Kidney glomerular epithelial cell (primary cell): ENCODE results near the gene C17orf75.
"Not testable (repeated sequence)": the region's sequence is repeated elsewhere in the genome, so short reads cannot be mapped to it uniquely, and the experiment has no call there.

Source experiments
- DNase-seq: peaks from one replicate; lab custom pipeline; 2025; lab: John Stamatoyannopoulos, UW

The C17orf75 gene

DNA sequence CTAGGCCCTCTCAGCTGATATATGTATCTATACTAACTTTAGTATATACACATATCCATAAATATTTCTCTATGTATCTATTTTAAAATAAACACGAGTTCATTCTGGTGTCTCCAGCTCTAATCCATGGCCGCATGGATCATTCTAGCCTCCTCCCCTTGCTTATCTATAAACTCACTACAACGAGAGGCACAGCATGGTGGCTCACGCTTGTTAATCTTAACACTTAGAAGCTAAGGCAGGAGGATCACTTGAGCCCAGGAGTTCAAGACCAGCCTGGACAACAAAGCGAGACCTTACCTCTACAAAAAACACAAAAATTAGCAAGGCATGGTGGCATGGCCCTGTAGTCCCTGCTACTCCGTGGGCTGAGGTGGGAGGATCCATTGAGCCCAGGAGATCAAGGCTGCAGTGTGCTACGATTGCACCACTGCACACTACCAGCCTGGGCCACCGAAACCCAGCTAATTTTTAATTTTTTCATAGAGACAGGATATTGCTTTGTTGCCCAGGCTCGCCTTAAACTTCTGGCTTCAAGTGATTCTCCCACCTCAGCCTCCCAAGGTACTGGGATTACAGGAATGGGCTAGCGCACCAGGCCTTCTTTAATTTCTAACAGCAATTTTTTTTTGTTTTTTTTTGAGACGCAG is 4.1 kb upstream of the C17orf75 start:
- no peak for DNase-seq

DNA sequence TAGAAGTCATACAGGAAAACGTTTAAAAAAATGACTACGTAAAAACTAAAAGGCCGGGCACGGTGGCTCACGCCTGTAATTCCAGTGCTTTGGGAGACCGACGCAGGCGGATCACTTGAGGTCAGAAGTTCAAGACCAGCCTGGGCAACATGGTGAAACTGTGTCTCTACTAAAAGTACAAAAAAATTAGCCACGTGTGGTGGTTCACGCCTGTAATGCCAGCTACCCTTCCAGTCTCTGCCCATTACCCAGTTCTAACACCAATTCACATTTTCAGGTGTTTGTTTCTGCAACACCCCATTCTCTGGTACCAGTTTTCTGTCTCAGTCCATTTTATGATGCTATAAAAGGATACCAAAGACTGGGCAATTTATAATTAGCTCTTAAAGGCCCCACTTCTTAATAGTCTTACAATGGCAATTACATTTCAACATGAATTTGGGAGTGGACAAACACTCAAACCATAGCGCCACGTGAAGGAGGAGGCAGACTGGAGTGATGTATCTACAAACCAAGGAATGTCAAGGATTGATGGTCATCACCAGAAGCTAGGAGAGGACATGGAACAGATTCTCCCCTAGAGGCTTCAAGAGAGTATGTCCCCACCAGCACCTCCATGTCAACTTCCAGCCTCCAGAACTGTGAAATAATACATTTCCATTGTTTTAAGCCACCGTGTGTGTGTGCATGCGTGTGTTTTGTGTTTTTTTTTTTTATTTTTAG is 791 bp upstream of the C17orf75 start:
- no peak for DNase-seq

DNA sequence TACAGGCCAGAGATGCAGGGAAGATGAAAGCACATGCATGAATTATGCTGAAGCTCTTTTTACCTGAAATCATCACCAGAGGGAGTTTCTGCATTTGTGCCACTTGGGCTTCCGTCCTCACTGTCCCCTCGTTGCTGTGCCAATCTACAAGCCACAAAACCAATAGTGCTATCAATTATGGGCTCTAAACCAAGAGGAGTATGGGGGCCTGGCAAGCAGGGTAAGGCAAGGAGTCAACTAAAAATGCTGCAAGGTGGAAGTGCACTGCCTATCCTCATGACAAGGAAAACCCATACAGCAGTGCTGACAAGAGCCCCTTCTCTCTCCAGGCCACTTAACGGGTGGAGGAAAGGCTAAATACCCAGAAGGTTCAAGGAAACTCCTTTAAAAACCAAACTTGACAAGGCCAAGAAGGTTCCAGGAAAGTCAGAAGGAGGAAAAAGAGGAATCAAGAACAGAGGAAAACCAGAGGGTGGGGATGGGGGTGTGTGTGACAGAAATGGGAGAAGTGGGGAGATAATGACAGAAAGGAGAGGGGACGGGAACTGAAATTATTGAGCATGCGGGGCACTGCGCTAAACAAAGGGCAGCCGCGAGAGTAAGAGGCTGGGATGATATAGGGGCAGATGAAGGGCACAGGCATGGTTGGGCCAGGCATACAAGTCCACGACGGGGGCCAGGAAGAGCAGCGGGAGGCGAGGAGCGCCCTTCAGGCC is 674 bp downstream of the C17orf75 start:
- DNase-seq, result peak; percentile 20

DNA sequence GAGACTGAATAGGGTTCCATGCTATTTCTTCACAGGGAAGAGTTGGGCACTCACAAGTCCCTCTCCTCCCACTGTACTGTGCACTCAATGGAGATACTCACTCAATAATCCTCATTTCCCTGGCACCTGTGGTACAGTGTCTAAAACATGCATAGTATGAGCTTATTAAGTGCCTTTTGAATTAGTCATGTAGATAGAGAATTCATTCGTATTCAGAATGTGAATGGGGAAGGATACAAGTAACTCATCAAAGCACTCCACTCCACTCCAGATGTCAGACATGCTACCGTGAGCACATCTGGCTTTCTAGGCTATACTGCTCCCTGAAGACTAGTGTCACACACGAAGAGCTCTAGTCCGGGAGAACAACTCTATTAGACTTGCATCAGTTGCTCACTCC is 6.3 kb downstream of the C17orf75 start:
- DNase-seq, result peak; percentile 45

DNA sequence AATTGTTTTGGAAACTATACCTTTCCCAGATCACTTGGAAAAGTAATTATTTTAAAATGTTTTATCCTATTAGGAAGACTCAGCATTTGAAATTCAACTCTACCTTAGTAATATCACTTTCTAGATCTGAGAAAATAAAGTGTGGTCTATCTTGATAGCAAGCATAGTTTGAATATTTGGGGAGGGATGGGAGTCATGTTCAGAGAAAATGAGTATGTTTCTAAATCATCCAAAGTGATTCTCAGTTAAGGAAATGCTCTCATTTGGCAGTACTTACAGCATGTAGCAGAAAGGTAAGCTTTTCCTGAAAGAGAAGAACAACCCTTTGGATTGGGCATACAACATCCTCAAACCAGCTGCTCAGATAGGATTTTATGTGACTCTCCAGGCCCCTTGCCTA is 6.9 kb downstream of the C17orf75 start:
- no peak for DNase-seq

DNA sequence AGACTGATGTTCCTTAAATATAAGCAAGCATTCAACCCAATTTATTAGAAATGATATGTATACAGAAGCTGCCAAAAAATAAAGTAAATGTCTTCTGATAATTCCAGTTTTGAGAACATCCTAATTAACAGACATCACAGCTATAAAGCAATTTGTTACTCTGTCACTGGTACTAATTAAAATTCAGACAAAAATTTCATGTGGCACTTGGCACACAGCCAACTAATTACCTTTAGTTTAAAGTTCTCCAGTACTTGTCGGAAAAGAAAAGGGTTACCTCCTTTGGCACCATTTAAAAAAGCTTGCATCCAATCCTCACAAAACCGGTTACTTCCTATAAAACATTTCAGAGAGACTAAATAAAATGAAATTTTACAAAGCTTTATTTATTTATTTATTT is 8.8 kb downstream of the C17orf75 start:
- no peak for DNase-seq

DNA sequence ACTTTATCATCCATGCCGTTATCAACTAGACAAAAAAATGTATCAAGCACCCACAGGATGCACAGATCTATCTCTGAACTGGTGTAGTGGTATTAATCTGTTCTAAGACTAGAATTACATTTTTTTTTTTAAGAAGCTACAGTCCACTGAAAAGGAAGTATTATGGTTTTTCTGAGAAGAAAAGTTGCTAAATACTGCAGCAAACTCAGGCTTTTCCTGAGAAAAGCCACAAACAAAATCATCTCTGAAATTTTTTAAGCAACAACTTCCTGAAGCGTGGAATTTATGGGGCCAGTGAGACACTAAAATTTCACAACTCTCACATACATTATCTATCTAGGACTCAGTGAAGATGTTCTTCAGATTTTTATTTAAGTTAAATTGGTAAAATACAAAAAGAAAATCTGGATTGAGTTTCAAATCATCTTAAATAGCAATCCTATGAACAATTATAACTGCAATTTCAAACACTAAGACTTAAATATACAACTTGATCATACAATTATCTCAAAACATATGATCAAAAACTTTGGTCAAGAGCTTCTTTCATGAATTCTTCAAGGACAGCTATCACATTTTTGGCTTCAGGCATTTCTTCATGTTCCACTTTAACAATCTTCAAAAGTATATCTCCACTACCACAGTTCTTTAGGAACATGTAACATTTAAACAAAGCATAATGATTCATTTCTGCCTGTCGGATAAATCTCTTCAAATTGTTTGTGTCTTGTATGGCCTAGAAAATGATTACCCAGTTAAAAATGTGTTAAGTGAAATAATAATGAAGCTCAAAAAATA is 10.5 kb downstream of the C17orf75 start:
- DNase-seq, result no peak

DNA sequence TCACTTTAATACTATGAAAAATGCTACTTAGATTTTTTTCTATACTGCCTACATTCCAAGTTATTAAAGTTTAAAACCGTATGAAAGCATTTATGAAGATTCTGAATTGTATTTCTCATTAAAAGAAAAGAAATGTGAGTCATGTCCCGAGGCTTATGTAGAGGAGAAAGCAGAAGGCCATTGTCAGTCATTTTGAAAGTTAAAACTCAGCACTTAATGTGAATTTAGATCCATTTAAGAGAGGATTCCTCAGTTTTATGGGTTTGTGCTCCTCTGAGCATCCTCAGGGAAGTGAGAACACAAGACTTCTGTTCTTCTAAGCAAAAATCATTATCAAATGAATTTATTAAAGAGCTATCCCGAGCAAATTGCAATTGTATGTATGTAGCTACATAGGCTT is 11.8 kb downstream of the C17orf75 start:
- DNase-seq, result no peak

DNA sequence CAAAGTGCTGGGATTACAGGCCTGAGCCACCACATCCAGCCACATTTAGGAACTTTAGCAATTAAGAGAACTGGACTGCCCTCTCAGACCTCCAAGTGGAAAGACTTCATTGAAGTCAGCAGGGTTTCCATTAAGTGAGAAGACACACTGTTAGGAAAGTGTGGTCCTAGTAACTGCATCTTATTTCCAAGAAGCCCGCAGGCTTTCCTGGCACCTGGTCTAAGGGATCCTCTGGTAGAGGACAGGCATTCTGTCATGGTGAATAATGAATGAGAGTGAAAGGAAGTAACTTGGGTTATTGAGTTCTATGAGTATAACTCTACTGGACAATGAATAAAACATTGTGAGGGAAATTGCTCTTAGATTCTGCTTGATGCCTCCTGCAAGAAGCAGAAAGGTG is 14.1 kb downstream of the C17orf75 start:
- no peak for DNase-seq

DNA sequence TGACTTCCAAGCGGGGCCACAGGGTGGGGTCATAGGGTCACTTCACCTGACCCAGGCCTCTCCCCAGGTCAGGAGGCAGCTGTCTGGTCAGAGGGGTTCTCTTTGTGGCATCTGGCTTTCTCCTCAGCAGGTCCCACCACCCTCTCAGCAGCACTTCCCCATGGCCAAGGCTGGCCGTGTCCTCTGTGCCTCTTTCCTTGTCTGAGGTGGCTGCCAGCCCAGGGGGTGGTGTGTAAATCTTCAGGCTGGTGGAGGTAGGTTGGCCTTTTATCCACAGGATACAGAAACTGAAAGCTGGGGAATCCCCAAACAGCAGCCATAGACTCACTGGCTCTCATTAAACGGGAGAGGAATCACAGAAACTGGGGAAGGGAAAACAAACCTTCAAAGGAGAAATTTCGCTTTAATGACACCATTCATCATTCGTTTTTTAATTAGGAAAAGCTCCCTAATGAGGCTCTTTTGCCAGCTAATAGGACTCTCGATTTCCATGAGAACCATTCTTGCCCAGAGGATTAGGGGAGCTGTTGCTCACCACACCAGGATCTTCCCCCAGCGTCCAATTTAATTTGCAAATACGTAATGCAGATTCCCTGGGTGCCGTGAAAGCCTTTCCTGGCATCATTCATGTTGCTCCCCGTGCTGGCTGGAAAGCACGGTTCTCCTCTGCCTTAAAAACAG is 18.0 kb downstream of the C17orf75 start:
- peak; percentile 53 for DNase-seq

DNA sequence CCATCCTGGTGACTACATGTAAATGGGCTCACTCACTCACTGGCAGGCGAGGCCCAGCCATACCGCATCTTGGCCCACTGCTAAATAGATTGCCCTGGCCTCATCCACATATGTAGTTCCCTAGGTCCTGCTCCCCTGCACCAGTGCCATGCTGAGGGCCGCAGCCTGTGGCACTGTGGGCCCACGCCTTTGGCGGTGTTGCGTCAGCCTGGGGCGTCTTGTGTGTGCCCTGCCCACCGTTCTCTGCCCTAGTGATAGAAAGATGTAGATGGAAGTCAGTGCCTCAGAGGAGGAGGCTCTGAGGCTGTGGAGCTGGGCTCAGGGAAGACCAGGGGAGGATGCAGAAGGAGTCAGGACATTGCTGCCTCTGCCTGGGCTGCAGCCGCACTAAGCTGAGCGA is 18.9 kb downstream of the C17orf75 start:
- no peak for DNase-seq

DNA sequence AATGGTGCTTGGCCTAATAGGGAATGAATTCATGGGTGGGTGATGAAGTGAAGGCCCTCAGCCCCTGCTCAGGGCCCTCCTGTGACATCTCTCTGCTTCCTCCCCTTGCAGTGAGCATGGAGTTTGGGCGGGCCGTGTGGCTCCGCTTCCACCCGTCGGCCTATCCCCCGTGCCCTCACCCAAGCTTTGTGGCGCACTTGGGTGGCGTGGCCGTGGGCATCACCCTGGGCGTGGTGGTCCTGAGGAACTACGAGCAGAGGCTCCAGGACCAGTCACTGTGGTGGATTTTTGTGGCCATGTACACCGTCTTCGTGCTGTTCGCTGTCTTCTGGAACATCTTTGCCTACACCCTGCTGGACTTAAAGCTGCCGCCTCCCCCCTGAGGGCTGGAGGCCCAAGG is 21.1 kb downstream of the C17orf75 start:
- no peak for DNase-seq

DNA sequence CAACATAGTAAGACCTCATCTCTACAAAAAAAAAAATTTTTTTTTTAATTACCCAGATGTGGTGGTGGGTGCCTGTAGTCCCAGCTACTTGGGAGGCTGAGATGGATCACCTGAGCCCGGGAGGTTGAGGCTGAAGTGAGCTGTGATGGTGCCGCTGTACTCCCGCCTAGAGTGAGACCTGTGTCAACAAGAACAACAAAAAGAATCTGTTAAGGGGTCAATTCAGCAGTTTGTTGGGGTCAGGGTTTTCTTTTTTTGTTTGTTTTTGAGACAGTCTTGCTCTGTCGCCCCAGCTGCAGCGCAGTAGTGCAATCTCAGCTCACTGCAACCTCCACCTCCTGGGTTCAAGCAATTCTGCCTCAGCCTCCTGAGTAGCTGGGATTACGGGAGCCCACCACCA is 21.9 kb downstream of the C17orf75 start:
- DNase-seq, result not testable (repeated sequence)

DNA sequence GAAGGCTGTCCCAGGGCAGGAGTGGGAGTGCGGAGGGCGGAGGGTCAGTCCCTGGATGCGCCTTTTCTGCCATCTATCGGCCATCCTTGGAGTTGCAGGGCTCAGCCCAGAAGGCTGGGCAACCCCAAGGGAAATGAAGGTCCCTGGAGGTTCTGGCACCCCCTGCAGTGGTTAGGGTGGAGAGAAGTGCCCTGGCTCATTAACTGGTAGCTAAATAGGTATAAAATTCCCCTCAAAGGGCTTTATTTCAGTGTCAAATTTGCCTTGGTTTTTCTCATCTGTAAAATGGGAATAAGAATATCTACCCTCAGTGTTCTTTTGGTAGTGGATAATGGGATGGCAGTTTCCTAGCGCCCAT is 22.4 kb downstream of the C17orf75 start:
- DNase-seq, result peak; percentile 45

DNA sequence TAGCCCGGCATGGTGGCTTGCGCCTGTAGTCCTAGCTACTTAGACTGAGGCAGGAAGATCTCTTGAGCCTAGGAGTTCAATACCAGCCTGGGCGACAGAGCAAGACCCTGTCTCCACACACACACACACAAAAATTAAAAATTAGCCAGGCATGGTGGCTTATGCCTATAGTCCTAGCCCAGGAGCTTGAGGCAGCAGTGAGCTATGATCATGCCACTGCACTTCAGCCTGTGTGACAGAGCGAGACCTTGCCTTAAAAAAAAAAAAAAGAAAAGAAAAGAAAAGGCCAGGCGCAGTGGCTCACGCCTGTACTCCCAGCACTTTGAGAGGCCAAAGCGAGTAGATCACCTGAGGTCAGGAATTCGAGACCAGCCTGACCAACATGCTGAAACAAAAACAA is 23.9 kb downstream of the C17orf75 start:
- no peak for DNase-seq

DNA sequence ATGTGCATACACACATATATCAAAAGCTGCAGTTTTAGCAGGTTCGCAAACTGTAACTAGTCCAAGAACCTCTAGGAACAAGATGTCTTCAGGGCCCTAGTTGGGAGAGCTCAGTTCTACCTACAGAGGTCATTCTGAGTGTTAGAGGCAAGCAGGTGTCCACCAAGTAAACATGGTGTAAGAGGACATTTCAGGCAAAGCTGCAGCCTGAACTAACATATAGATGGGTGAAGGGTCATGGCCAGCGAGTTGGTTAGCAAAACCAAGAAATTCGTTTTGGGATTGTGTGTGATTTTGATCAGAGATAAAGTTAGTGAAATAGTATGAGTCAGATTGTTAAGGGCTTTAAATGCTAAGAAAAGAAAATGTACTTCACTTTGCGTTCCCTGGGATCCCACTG is 24.6 kb downstream of the C17orf75 start:
- DNase-seq, result no peak

DNA sequence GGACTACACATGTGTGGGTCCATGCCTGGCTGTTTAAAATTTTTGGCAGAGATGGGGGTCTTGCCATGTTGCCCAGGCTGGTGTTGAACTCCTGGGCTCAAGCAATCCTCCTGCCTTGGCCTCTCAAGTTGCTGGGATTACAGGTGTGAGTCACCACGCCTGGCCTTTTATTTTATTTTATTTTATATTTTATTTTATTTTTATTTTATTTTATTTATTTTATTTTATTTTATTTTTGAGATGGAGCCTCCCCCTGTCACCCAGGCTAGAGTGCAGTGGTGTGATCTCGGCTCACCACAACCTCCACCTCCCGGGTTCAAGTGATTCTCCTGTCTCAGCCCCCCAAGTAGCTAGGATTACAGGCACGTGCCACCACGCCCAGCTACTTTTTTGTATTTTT is 25.3 kb downstream of the C17orf75 start:
- DNase-seq, result not testable (repeated sequence)

DNA sequence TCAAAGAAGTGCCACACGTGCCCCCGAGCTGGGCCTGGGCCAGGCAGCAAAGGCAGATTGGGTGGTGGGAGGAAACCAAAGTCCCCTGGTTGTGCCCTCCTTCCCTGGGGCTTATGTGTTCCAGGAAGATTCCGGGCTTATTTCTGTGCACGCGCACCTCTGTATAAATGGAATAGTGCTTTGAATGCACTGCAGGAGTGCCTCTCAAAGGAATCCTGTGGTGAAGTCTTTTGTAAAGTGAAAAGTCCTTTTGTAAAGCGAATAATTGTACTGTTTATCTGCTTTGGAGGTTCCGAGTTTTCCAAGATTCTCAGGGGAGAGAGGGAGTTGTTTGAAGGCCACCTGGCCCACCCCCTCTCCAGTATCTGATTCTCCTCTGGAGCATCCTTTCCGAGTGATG is 26.8 kb downstream of the C17orf75 start:
- DNase-seq, result no peak

DNA sequence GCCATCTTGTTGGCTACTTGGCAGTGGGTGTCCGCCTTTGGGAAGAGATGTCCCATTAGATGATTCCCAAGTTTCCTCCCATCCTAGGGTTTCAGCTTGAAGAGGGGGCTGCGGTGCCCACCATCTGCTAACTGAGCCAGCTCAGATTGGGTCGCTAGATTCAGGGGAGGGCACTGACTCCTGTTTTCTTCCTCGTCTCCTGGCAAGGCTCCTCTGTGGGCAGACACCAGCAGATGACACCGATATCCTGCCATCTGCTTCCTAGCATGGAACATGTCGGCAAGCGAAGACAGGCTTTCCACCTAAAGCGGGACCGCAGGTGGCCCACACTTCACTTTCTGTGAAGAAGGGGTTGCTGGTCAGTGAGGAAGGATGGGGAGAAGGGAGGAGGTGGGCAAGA is 27.3 kb downstream of the C17orf75 start:
- no peak for DNase-seq

DNA sequence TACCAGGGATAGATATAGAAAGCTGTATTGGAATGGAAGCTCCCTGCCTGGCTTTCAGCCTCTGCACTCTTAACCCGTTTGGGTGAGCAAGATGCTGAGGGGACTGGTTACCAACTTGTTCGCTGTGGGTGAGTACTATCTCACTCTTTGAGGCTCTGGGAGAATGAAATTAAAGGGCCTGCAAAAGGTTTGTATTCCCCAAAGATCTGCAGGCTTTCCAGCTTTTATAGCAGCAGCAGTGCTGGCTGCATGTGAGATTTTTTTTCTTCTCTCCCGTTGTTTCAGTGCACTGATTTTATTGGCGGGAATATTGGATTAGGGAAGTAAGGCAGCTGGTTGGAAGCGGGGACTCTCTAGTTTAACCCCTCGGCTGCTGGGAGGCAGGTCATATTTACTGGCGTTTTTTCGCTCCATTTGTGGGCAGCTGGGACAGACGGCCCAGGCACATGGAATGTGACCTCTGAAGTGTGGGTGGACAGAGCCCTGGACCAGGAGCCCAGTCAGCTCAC is 30.9 kb downstream of the C17orf75 start:
- no peak for DNase-seq

DNA sequence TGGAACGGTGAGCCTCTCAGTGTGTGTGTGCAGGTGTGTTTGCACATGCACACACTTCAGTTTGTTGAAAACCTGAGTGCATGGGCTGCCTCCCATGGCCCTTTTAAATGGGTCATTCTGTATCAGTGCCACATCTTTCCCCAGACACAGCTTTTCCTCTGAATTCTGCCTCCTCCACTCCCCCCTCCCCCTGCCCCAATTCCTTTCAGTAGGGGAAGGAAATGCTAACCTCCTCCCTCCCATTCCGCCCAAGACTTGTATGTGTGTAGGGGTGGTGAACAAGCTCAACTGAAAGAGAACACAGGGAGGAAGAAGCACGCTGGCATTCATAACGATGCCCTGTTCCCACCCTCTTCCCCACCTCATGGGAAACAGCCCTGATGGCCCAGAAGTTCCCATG is 34.3 kb downstream of the C17orf75 start:
- DNase-seq, result no peak

DNA sequence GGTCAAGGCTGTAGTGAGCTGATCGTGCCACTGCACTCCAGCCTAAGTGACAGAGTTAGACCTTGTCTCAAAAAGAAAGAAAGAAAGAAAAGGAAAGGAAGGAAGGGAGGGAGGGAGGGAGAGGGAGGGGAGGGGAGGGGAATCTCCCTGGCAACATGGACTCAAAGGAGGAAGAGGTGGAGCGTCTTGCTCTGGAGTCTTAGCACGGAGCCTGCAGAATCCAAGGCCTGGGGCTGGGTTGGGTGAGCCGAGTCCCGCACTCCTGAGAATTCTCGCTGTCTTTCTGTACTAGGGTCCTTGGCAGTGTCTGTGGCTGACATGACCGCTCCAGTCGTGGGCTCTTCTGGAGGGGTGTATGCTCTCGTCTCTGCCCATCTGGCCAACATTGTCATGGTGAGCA is 36.9 kb downstream of the C17orf75 start:
- no peak for DNase-seq
